Astrocyte (in vitro differentiated cells and primary cell): ENCODE measurements around the gene PTPRD. TPM values are rescaled to one million over a fixed set of nuclear protein-coding genes. Genes with fewer than 3 reads are reported as not detected.

Source experiments
- DNase-seq: peaks from one replicate; pipeline ENCODE4 v3.0.0-alpha.2; 2010; ENCODE audit warnings: low read depth
- FAIRE-seq: peaks from 2 replicates; lab custom pipeline; 2011; peaks lifted over from hg19 to GRCh38; lab: Jason Lieb, UNC
- H2AFZ ChIP-seq: 2 replicates; pipeline ENCODE4 v1.6.0; 2012; ENCODE audit warnings: low read depth, low read length, inconsistent platforms
- H3K27ac ChIP-seq: 2 replicates; pipeline ENCODE4 v1.5.1; 2011; ENCODE audit warnings: low read depth, low read length, inconsistent platforms
- H3K27me3 ChIP-seq: 2 replicates; pipeline ENCODE4 v1.6.0; 2011; ENCODE audit warnings: low read length, inconsistent platforms; ENCODE audit not compliant: insufficient read depth
- H3K36me3 ChIP-seq: 2 replicates; pipeline ENCODE4 v1.5.1; 2011; ENCODE audit warnings: low read length, inconsistent platforms; ENCODE audit not compliant: insufficient read depth
- H3K4me1 ChIP-seq: 2 replicates; pipeline ENCODE4 v1.5.1; 2011; ENCODE audit warnings: low read length, inconsistent platforms; ENCODE audit not compliant: insufficient read depth
- H3K4me2 ChIP-seq: 2 replicates; pipeline ENCODE4 v1.6.0; 2012; ENCODE audit warnings: low read length, inconsistent platforms
- H3K4me3 ChIP-seq: 2 replicates; pipeline ENCODE4 v1.5.1; 2011; ENCODE audit warnings: low read depth, mild to moderate bottlenecking, low read length, inconsistent platforms; ENCODE audit not compliant: insufficient read depth
- H3K79me2 ChIP-seq: 2 replicates; pipeline ENCODE4 v1.6.0; 2012; ENCODE audit warnings: mild to moderate bottlenecking, low read length, inconsistent platforms; ENCODE audit not compliant: insufficient read depth
- H3K9ac ChIP-seq: 2 replicates; pipeline ENCODE4 v1.6.0; 2012; ENCODE audit warnings: mild to moderate bottlenecking, low read length, inconsistent platforms
- H3K9me3 ChIP-seq: 2 replicates; pipeline ENCODE4 v1.5.1; 2012; ENCODE audit warnings: low read depth, mild to moderate bottlenecking, low read length, inconsistent platforms; ENCODE audit not compliant: insufficient read depth
- H4K20me1 ChIP-seq: 2 replicates; pipeline ENCODE4 v1.6.0; 2012; ENCODE audit warnings: low read length, inconsistent platforms; ENCODE audit not compliant: insufficient read depth
- H3K27ac Mint-ChIP-seq: one replicate; pipeline ENCODE4 v1.8.0; 2021; ENCODE audit warnings: mild to moderate bottlenecking, mixed read lengths; ENCODE audit not compliant: unreplicated experiment
- H3K27me3 Mint-ChIP-seq: one replicate; pipeline ENCODE4 v1.8.0; 2021; ENCODE audit warnings: low read depth, mixed read lengths; ENCODE audit not compliant: unreplicated experiment
- H3K36me3 Mint-ChIP-seq: one replicate; pipeline ENCODE4 v1.8.0; 2021; ENCODE audit warnings: low read depth, mixed read lengths; ENCODE audit not compliant: unreplicated experiment
- H3K4me1 Mint-ChIP-seq: one replicate; pipeline ENCODE4 v1.8.0; 2021; ENCODE audit warnings: low read depth, mixed read lengths; ENCODE audit not compliant: unreplicated experiment
- H3K4me3 Mint-ChIP-seq: one replicate; pipeline ENCODE4 v1.8.0; 2021; ENCODE audit warnings: mild to moderate bottlenecking, moderate library complexity, mixed read lengths; ENCODE audit not compliant: unreplicated experiment
- H3K9me3 Mint-ChIP-seq: one replicate; pipeline ENCODE4 v1.8.0; 2021; ENCODE audit warnings: mild to moderate bottlenecking, mixed read lengths; ENCODE audit not compliant: unreplicated experiment
- EZH2 ChIP-seq: IDR thresholded peaks from 2 replicates; pipeline ENCODE4 v1.6.1; 2012; ENCODE audit warnings: mild to moderate bottlenecking, low read length, inconsistent platforms; ENCODE audit not compliant: insufficient read depth
- total RNA-seq: library from RNA; stranded (reverse); gene quantifications from 2 replicates; pipeline ENCODE4 v1.2.1, GENCODE V29; 2021
- TF ChIP-seq, protein P1 (sequence below): IDR thresholded peaks from 2 replicates; pipeline ENCODE4 v1.5.1; 2011; ENCODE audit warnings: low read depth, mild to moderate bottlenecking, inconsistent platforms, low read length, moderate library complexity; ENCODE audit not compliant: insufficient read depth

The PTPRD gene
- total RNA-seq, 1 donor from 2014 or later = 88.1 TPM

DNA sequence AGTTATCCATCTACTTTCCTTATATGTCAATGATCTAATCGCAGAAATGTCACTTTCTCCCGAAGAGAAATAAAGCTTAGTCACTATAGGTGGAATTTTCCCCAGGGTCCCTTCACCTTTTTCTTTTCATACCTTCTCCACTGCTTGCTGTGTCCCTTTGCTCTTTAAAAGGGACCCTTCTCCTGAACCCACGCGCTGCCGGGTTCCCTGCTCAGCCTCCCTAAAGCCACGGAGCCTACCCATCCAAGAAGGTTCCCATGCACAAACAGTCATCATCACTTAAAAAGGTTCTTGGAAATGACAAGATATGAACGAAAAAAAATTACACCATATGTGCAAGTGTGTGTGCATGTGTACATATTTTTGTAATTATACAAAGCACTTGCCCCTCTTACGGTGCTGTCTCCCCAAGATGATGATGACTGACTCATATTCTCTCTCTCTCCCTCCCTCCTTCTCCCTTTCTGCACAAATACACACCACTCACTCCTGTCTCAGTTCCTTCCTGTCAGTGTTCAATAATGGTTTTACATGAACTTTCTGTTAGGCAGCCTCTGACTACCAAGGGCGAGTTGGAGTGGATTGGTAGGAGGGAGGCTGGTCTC lies 1.5 kb upstream of the PTPRD start:
- Histone ChIP-seq H3K36me3 (no peaks in the 10 kb centered on the region), H3K9ac (no peak overlapping the region), H2AFZ (no peak overlapping the region), H3K79me2 (no peaks in the 10 kb centered on the region), H3K4me3 (no peak overlapping the region), H3K27me3 (peaks cover 22% of the 10 kb centered on the region), H3K27ac (no peak overlapping the region), H3K4me1 (peaks cover 5% of the 10 kb centered on the region), H3K9me3 (no peaks in the 10 kb centered on the region), H4K20me1 (no peaks in the 10 kb centered on the region), H3K4me2 (no peak overlapping the region)
- FAIRE-seq (peak; percentile 34), DNase-seq (no peak)
- Mint-ChIP-seq H3K4me1 (peaks cover 6% of the 10 kb centered on the region), H3K4me3 (peak overlapping the region; percentile 61), H3K27ac (no peak overlapping the region), H3K9me3 (no peaks in the 10 kb centered on the region), H3K36me3 (no peaks in the 10 kb centered on the region), H3K27me3 (peaks cover 44% of the 10 kb centered on the region)
- TF ChIP-seq EZH2 = no peak
- TF ChIP-seq, protein P1, sequence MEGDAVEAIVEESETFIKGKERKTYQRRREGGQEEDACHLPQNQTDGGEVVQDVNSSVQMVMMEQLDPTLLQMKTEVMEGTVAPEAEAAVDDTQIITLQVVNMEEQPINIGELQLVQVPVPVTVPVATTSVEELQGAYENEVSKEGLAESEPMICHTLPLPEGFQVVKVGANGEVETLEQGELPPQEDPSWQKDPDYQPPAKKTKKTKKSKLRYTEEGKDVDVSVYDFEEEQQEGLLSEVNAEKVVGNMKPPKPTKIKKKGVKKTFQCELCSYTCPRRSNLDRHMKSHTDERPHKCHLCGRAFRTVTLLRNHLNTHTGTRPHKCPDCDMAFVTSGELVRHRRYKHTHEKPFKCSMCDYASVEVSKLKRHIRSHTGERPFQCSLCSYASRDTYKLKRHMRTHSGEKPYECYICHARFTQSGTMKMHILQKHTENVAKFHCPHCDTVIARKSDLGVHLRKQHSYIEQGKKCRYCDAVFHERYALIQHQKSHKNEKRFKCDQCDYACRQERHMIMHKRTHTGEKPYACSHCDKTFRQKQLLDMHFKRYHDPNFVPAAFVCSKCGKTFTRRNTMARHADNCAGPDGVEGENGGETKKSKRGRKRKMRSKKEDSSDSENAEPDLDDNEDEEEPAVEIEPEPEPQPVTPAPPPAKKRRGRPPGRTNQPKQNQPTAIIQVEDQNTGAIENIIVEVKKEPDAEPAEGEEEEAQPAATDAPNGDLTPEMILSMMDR = no peak

DNA sequence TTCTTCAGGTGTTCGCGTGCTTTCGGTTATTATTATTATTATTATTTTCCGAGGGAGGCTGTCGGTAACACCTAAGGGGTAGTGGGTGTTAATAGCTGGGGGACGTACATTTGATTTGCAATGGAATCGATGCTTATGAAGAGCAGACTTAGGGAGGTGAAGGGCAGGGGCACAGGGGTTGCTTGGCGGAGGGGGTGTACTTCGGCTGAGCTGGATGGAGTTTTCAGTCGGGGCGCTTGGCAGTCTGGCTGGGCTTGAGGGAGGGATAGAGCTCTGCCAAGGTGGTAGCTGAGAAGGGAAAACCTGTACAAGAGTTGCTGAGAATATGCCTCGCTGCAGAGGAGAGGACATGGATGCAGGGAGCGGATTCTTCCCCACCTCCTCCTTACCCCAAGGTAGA lies 617 bp upstream of the PTPRD start:
- H3K27me3 ChIP-seq = peaks cover 22% of the 10 kb centered on the region
- no peaks in the 10 kb centered on the region for H4K20me1 ChIP-seq
- peak overlapping the region; percentile 60 for H3K4me3 ChIP-seq
- FAIRE-seq = no peak
- Mint-ChIP-seq H3K27me3 (peaks cover 44% of the 10 kb centered on the region), H3K9me3 (no peaks in the 10 kb centered on the region), H3K4me3 (peak overlapping the region; percentile 80), H3K4me1 (peaks cover 6% of the 10 kb centered on the region), H3K27ac (peak overlapping the region; percentile 53), H3K36me3 (no peaks in the 10 kb centered on the region)
- no peak for DNase-seq
- peak overlapping the region; percentile 76 for H2AFZ ChIP-seq
- H3K27ac ChIP-seq = no peak overlapping the region
- H3K4me2 ChIP-seq = peak overlapping the region; percentile 89
- no peaks in the 10 kb centered on the region for H3K9me3 ChIP-seq
- no peaks in the 10 kb centered on the region for H3K79me2 ChIP-seq
- peaks cover 5% of the 10 kb centered on the region for H3K4me1 ChIP-seq
- peak overlapping the region; percentile 58 for H3K9ac ChIP-seq
- TF ChIP-seq, protein P1 = no peak
- peak; percentile 39 for TF ChIP-seq EZH2
- H3K36me3 ChIP-seq = no peaks in the 10 kb centered on the region

DNA sequence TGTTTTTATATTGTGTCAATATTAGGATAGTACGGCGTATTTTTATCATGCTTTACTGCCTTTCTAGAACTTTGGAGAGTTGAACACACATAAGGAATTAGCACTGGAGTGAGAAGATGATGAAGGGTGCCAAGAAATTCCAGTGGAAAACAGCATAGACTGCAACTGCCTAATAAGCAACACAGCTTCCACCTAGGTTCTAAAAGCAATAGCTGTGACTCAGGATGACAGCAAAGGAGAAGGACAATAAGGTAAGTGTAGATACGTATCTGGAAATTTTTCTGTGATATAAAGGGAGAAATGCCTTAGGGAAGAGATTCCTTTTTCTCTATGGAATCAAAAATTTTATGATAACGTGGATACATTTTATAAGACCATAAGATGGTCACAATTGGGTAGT lies 7.4 kb downstream of the PTPRD start:
- Histone ChIP-seq H3K79me2 (no peaks in the 10 kb centered on the region), H3K4me2 (no peak overlapping the region), H2AFZ (no peak overlapping the region), H3K4me3 (no peak overlapping the region), H3K27ac (no peak overlapping the region), H3K36me3 (no peaks in the 10 kb centered on the region), H4K20me1 (no peaks in the 10 kb centered on the region), H3K4me1 (no peaks in the 10 kb centered on the region), H3K9ac (no peak overlapping the region), H3K27me3 (no peaks in the 10 kb centered on the region), H3K9me3 (no peaks in the 10 kb centered on the region)
- H3K4me1 Mint-ChIP-seq = no peaks in the 10 kb centered on the region
- no peaks in the 10 kb centered on the region for H3K9me3 Mint-ChIP-seq
- no peak for FAIRE-seq
- peaks cover 3% of the 10 kb centered on the region for H3K27me3 Mint-ChIP-seq
- TF ChIP-seq, protein P1 = no peak
- TF ChIP-seq EZH2 = no peak
- no peak overlapping the region for H3K27ac Mint-ChIP-seq
- no peak overlapping the region for H3K4me3 Mint-ChIP-seq
- no peaks in the 10 kb centered on the region for H3K36me3 Mint-ChIP-seq
- DNase-seq = no peak
